Measurements from ENCODE around the gene SLC12A7.

SLC12A7 gene

GRCh38 chr5:1105350-1106265, 6.3 kb downstream of the SLC12A7 start:
- no peaks in the 10 kb centered on the region for H3K36me3 ChIP-seq
- no peak overlapping the region for H3K27ac ChIP-seq
- no peaks in the 10 kb centered on the region for H3K9me3 ChIP-seq
- TF ChIP-seq, protein P1, sequence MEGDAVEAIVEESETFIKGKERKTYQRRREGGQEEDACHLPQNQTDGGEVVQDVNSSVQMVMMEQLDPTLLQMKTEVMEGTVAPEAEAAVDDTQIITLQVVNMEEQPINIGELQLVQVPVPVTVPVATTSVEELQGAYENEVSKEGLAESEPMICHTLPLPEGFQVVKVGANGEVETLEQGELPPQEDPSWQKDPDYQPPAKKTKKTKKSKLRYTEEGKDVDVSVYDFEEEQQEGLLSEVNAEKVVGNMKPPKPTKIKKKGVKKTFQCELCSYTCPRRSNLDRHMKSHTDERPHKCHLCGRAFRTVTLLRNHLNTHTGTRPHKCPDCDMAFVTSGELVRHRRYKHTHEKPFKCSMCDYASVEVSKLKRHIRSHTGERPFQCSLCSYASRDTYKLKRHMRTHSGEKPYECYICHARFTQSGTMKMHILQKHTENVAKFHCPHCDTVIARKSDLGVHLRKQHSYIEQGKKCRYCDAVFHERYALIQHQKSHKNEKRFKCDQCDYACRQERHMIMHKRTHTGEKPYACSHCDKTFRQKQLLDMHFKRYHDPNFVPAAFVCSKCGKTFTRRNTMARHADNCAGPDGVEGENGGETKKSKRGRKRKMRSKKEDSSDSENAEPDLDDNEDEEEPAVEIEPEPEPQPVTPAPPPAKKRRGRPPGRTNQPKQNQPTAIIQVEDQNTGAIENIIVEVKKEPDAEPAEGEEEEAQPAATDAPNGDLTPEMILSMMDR (IDR thresholded peaks at IDR 0.05) = no peak
- H3K4me3 ChIP-seq (ENCODE audit: low read depth in 1 of 2, low read length in 1 of 2) = no peak overlapping the region
- peaks cover 95% of the 10 kb centered on the region for H3K27me3 ChIP-seq
- no peaks in the 10 kb centered on the region for H3K4me1 ChIP-seq (ENCODE audit: control insufficient read depth in 1 of 2, insufficient read depth in 1 of 2, low read depth in 1 of 2, low read length in 1 of 2)

GRCh38 chr5:1104327-1105006, 7.4 kb downstream of the SLC12A7 start:
- TF ChIP-seq, protein P1 (IDR thresholded peaks at IDR 0.05) = no peak
- no peaks in the 10 kb centered on the region for H3K4me1 ChIP-seq (ENCODE audit: control insufficient read depth in 1 of 2, insufficient read depth in 1 of 2, low read depth in 1 of 2, low read length in 1 of 2)
- no peaks in the 10 kb centered on the region for H3K9me3 ChIP-seq
- H3K27ac ChIP-seq = no peak overlapping the region
- no peak overlapping the region for H3K4me3 ChIP-seq (ENCODE audit: low read depth in 1 of 2, low read length in 1 of 2)
- peaks cover 83% of the 10 kb centered on the region for H3K27me3 ChIP-seq
- H3K36me3 ChIP-seq = no peaks in the 10 kb centered on the region

GRCh38 chr5:1103505-1104326, 8.1 kb downstream of the SLC12A7 start:
- H3K4me1 ChIP-seq (ENCODE audit: control insufficient read depth in 1 of 2, insufficient read depth in 1 of 2, low read depth in 1 of 2, low read length in 1 of 2) = no peaks in the 10 kb centered on the region
- H3K4me3 ChIP-seq (ENCODE audit: low read depth in 1 of 2, low read length in 1 of 2) = no peak overlapping the region
- peaks cover 76% of the 10 kb centered on the region for H3K27me3 ChIP-seq
- no peaks in the 10 kb centered on the region for H3K9me3 ChIP-seq
- TF ChIP-seq, protein P1 (IDR thresholded peaks at IDR 0.05) = no peak
- no peaks in the 10 kb centered on the region for H3K36me3 ChIP-seq
- H3K27ac ChIP-seq = no peak overlapping the region

DNA sequence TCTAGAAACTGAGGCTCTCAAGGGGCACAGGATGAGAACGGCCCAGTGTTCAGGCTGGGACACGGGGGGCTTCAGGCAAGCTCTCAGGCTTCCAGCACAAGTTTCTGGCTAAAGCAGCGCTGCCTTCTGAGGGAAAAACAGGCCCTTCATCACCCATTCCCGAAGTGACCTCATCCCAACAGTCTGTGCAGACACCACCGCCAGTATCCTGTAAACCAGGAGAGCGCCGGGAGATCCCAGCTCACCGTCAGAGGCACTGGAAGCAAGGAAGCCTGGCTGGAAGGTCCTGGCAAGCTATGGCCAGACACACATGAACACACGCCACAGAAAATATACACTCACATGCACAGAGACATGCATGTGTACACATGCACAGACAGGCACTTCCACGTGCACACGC, 8.8 kb downstream of the SLC12A7 start:
- no peaks in the 10 kb centered on the region for H3K4me1 ChIP-seq (ENCODE audit: control insufficient read depth in 1 of 2, insufficient read depth in 1 of 2, low read depth in 1 of 2, low read length in 1 of 2)
- H3K27ac ChIP-seq = no peak overlapping the region
- no peak overlapping the region for H3K4me3 ChIP-seq (ENCODE audit: low read depth in 1 of 2, low read length in 1 of 2)
- TF ChIP-seq, protein P1 (IDR thresholded peaks at IDR 0.05) = no peak
- H3K9me3 ChIP-seq = no peaks in the 10 kb centered on the region
- H3K36me3 ChIP-seq = no peaks in the 10 kb centered on the region
- H3K27me3 ChIP-seq = peaks cover 69% of the 10 kb centered on the region

DNA sequence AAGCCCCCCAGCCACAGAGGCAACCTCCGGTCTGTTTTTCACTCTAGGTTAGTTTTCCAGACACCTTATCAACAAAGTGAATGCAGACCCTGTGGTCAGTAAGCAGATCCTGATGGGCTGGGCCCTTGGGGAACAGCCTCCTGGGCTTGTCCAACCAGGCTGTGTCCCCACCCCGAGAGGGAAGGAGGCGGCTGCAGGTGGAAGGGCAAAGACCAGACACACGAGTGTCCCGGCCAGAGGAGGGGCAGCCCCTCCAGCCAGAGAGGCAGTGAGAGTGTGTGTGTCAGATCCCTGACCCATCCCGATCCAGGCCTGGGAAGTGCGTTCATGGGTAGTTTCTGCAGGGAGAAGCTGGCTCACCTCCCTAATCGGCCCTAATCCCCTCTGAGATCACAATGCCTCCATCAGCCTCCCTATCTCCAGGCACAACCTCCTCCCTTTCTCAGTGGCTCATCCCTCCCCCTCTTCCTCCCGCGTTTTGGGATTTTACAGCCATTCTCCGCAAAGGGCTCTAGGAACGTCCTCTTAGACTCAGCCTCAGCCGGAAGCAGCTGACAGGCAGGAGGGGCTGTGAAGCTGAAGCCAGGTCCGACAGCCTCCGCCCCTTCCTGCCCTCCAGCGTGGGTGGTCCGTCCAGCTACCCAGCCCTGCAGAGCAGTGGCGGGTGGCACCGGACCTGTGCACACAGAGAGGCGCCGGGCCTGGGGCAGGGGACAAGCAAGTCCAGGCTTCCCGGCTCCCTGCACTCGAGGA, 9.7 kb downstream of the SLC12A7 start:
- no peak overlapping the region for H3K4me3 ChIP-seq (ENCODE audit: low read depth in 1 of 2, low read length in 1 of 2)
- H3K27ac ChIP-seq = no peak overlapping the region
- peaks cover 60% of the 10 kb centered on the region for H3K27me3 ChIP-seq
- H3K4me1 ChIP-seq (ENCODE audit: control insufficient read depth in 1 of 2, insufficient read depth in 1 of 2, low read depth in 1 of 2, low read length in 1 of 2) = no peaks in the 10 kb centered on the region
- H3K36me3 ChIP-seq = no peaks in the 10 kb centered on the region
- TF ChIP-seq, protein P1 (IDR thresholded peaks at IDR 0.05) = no peak
- no peaks in the 10 kb centered on the region for H3K9me3 ChIP-seq
